M059J (cell line): ENCODE results near the gene RABL6. TPM values are rescaled to one million over a fixed set of nuclear protein-coding genes. Genes with fewer than 3 reads are reported as not detected.
"Not testable (repeated sequence)": the region's sequence is repeated elsewhere in the genome, so short reads cannot be mapped to it uniquely, and the experiment has no call there.

Experiments
- DNase-seq: peaks from one replicate; pipeline ENCODE4 v3.0.0-alpha.2; 2012; ENCODE audit warnings: low read depth
- total RNA-seq: library from RNA; depleted of rRNA; stranded (reverse); fragments of >200 nt; shearing (Covaris generic); gene quantifications from 2 replicates; pipeline ENCODE4 v1.2.3, GENCODE V29; 2014; rRNA removed

The RABL6 gene, protein sequence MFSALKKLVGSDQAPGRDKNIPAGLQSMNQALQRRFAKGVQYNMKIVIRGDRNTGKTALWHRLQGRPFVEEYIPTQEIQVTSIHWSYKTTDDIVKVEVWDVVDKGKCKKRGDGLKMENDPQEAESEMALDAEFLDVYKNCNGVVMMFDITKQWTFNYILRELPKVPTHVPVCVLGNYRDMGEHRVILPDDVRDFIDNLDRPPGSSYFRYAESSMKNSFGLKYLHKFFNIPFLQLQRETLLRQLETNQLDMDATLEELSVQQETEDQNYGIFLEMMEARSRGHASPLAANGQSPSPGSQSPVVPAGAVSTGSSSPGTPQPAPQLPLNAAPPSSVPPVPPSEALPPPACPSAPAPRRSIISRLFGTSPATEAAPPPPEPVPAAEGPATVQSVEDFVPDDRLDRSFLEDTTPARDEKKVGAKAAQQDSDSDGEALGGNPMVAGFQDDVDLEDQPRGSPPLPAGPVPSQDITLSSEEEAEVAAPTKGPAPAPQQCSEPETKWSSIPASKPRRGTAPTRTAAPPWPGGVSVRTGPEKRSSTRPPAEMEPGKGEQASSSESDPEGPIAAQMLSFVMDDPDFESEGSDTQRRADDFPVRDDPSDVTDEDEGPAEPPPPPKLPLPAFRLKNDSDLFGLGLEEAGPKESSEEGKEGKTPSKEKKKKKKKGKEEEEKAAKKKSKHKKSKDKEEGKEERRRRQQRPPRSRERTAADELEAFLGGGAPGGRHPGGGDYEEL
- 55.9 and 75.4 TPM in 2 replicates for total RNA-seq

DNA sequence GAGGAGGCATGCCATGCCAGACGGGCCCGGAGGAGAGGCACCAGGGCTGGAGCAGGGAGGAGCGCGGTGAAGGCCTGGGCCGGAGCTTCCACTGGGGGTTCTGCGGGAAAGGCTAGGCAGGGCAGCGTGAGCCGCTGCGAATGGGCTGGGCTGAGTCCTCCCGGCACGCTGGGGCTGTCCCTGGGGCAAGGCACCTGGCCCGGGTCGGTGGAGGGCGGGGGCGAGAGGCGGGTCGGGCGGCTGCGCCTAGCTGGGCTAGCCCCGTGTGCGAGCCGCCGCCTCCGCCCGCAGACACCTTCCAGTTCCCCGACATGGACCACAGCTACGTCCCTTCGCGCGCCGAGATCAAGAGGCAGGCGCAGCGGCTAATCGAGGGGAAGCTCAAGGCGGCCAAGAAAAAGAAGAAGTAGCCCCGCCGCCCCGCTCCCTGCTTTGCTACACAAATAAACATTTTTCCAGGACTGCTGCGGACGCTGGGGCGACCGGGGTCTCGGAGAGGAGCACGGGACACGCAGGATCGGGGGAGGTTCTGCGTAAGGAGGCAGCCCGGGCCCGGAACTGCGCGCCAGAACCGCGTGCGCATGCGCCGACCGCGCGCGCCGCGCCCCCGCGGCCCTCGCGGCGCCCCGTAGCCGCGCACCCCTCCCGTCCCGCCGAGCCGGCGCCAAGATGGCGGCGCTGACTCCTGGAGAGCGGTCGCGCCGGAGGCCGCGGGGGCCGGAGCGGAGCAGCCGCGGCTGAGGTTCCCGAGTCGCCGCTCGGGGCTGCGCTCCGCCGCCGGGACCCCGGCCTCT, at the start of gene RABL6:
RABL6 (plus strand) TSS at position 668 of the 794 bp plus-strand sequence. CDS start 249 bp downstream, outside the sequence.
- DNase-seq = peak; percentile 70

DNA sequence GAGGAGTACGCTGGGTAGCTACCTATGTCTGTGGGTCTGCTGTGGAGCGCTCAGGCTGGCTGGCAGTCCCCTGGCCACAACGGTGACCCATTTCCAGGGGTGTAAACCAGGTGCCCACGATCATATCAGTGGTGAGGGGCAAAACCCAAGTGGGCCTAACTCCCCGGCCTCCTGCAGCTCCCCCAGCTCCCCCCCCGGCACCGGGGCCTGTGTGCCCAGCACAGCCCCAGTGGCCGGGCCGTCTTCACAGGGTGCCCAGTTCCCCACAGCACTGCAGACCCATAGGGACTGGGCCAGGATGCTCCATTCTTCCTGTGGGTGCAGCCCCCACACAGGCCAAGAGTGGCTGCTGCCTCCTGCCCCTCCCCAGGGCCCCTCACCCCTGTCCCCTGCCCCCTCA, 48.7 kb upstream of the RABL6 start:
- no peak for DNase-seq

DNA sequence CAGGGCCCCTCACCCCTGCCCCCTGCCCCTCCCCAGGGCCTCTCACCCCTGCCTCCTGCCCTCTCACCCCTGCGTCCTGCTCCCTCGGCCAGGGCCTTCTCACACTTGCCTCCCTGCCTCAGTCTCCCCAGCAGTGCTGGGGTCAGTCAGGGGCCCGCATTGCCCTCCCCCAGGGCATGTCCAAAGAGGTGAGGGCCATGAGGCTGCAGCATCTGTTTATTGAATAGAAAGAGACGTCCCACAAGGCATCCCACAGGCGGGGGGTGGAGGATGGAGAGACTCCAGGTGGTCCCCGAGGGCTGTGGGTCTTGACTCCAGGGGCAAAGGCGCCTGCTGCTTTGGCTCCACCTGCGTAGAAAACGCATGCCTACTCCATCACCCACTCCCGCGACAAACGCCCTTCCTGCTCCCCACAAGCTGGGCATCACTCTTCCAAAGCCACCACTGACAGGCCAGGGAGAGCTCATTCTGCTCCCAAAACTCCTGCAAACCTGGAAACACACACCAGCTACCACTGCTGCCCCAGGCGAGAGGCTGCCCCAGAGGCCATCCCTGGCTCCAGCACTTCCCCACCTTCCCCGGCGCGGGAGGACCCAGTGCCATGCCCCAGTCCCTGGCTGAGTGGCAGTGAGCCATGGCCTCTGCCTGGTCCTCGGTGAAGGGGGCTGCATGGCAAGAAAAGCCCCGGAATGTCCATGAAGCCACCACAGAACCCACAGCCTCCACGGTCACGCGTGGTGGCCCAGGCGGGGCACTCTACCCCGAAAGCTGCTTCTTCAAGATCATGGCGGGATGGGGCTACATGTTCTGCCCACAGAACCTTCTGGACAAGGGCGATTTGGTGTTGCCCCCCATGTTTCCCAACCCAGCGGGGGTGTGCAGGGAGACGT, 48.1 kb upstream of the RABL6 start:
- DNase-seq = no peak

DNA sequence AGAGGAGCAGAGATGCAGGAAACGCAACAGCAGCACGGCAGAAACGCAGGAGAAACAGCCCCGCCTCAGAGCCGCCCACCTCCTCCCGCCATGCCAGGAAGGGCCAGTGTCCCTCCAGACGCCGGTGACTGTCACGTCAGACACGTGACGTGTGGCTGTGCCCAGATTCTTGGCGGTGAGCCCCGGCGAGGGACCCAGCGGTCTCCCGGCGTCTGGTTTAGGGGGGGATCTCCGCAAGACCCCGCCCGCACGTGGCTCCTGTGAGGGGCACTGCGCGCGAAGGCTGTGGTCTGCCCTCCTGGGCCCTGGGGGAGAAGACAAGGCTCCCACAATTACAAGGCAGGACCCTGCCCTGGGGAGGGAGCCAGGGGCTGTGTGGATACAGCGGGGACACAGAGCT, 47.3 kb upstream of the RABL6 start:
- no peak for DNase-seq

DNA sequence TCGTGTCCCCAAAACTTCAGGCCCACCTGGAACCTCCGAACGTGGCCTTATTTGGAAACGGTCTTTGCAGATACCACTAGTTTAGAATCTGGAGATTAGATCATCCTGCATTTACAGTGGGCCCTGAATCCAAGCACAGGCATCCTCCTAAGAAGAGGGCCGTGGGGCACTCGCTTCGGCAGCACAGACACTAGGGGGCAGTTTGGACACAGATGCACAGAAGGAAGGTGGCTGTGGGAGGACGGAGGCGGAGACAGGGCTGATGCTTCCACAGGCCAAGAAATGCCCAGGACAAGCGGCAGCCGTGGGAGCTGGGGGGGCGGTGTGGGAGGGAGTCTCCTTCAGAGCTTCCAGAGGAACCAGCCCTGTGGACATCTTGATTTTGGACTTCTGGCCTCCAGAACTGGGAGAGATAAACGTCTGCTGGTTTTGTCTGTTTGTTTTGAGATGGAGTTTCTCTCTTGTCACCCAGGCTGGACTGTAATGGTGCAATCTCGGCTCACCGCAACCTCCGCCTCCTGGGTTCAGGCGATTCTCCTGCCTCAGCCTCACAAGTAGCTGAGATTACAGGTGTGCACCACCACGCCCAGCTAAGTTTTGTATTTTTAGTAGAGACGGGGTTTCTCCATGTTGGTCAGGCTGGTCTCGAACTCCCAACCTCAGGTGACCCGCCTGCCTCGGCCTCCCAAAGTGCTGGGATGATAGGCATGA, 46.8 kb upstream of the RABL6 start:
- peak; percentile 69 for DNase-seq

DNA sequence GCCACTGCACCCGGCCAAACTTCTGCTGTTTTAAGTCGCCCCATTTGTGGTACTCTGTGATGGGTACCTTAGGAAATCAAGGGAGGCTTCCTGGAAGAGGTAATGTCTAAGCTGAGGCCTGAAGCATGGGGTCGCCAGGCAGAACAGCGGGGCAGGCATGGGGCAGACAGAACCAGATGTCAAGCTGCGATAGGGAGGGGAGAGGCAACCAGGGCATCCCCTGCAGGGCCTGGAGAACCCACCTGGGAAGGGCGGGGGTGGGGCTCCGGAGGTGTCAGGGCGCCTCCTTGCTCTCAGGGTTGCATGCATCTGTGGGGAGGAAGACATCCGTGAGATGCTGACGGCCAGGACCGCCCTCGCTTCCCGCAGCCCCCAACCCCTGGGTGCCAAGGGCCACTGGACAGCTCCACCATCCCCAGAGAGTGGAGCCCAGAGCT, 46.2 kb upstream of the RABL6 start:
- DNase-seq = no peak

DNA sequence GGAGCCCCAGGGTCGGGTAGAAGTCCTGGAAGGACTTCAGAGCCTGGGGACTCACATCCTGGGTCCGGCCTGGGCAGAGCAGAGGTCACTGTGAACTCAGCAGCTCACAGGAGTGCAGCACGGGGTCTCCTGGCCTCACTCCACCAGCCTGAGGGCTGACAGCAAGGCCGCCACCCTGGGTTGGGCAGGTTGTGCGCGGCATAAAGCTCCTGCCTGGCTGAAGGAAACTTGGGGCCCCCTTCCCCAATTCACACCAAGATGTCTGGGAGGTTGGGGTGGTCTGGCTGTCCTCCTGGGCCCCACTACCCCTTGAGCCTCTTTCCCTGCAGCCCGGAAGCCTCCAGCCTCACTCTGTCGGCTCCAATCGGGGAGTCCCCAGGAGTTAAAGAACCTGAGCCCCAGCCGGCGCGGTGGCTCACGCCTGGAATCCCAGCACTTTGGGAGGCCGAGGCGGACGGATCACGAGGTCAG, 45.5 kb upstream of the RABL6 start:
- no peak for DNase-seq

DNA sequence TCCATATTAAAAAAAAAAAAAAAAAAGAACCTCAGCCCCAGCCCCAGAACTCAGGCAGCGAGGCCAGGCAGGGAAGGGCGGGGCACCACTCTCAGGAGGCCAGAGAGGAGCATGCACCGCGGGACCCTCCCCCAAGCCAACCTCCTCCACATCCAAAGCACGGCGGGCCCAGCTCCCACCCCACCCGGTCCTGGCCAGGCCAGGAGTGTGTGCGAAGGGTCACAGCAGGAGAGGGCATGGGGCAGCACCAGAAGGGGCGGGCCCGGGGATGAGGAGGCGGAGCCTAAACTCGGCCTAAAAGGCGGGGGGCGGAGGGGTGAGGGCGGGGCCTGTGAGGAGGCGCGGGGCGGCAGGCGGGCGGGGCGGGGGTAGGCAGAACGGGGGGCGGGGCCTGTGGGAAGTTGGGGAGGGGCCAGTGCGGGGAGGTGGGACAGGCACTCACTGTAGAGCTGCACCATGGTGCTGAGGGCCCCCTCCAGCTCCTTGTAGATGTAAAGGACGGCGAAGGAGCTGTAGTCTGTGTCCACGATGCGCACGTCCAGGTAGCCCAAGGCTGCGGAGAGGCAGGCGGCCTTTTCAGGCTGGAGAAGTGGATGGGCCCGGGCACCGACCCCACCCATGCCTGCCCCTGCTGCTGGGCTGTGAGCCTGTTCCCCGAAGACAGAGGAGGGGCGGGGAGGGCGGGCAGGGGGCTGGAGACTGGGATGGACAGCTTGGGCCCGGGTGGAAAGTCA, 44.7 kb upstream of the RABL6 start:
- no peak for DNase-seq

DNA sequence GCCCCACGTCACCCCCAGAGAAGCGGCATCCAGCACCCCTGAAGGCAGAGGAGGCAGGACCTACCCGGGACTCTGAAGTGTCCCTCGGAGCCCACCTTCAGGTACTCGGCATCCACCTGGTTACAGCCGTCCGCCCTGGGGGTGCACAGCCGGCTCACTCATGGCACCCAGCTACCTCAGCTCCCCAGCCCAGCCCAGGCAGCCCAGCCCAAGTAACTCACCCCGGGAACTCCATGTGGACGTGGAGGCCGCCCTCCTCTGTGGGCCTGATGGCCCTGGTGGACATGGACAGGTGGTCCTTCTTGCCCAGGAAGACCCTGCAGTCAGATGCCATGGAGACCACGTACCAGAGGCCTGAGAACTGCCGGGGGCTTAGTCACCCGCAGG, 44.1 kb upstream of the RABL6 start:
- DNase-seq = no peak

DNA sequence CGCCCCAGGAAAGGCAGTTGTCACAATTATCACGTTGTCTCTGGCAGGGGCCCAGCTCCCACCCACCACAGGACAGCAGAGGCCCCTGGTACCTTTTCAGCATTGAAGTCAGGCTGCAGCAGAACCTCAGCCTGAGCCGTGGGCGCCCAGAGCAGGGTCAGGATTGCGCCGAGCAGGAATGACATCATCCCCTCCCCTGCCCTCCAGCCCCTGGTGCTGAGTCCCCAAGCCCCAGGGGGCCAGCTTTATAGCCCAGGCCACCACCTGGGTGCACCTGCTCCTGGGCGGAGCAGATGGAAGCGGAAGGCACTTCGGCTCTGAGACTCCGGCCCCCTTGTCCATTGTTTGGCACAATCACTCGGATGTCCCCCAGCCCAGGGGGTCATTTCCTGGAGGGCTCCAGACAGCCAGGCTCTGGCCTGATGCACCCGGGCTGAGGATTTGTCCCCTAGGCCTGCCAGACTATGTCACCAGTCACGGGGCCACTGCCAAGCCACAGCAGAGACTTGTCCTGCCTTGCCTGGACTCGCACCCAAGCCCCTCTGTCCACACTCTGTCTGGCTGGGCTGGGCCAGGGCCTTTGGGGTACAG, 43.4 kb upstream of the RABL6 start, which contains the start of gene LCN15:
LCN15 (minus strand) TSS at position 218 of the 591 bp plus-strand sequence; CDS start at position 188, 30 bp downstream.
- no peak for DNase-seq

DNA sequence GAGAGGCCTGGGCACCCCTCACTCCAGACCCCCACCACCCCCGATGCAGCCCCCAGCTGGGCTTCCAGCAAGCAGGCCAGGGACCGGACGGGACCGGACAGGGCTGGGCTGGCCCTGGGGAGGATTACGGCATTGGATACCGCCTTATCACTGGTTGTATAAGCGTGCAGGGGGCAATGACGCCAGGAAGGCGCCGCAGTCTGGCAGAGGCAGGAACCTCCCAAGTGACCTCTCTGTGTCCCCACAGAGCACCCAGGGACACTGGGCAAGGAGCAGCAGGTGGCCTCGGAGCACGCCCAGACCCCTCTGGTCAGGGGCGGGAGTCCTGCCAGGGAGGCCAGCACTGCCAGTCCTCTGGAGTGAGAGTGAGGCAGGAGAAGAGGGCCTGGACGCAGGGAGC, 42.7 kb upstream of the RABL6 start:
- no peak for DNase-seq

DNA sequence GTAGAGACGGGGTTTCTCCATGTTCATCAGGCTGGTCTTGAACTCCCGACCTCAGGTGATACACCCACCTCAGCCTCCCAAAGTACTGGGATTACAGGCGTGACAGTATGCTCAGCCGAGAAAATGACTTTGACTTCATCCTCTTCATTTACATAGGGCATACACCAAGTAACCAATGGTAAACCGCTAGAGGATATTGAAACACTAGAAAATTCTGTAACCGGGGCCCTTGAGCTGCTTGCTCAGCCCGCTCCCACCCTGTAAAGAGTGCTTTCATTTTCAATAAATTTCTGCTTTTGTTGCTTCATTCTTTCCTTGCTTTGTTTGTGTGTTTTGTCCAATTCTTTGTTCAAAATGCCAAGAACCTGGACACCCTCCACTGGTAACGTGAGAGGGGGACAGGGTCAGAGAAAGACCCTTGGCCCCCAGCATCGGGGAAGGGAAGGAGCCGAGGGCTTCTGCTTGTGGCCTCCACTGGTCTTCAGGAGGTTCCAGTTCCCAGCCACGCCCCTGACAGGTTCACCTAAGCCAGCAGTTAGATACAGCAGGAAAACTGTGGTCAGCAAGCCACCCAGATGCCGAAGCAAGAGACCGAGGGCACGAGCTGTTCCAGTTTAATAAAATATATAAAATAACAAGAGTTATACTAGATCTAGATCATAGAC, 41.9 kb upstream of the RABL6 start:
- not testable (repeated sequence) for DNase-seq

DNA sequence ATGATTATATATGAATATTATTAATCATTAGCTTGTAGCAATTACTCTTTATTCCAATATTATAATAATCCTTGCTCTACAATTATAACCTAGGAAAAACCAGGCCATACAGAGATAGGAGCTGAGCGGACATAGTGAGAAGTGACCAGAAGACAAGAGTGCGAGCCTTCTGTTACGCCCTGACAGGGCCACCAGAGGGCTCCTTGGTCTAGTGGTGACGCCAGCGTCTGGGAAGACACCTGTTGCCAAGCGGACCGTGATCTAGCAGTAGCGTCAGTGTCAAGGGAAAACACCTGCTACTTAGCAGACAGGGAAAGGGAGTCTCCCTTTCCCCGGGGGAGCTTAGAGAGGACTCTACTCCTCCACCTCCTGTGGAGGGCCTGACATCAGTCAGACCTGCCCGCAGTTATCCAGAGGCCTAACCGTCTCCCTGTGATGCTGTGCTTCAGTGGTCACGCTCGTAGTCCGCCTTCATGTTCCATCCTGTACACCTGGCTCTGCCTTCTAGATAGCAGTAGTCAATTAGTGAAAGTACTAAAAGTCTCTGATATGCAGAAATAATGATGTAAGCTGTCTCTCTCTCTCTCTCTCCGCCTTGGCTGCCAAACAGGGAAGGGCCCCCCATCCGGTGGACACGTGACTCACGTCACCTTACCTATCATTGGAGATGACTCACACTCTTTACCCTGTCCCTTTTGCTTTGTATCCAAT, 41.2 kb upstream of the RABL6 start:
- peak; percentile 59 for DNase-seq

DNA sequence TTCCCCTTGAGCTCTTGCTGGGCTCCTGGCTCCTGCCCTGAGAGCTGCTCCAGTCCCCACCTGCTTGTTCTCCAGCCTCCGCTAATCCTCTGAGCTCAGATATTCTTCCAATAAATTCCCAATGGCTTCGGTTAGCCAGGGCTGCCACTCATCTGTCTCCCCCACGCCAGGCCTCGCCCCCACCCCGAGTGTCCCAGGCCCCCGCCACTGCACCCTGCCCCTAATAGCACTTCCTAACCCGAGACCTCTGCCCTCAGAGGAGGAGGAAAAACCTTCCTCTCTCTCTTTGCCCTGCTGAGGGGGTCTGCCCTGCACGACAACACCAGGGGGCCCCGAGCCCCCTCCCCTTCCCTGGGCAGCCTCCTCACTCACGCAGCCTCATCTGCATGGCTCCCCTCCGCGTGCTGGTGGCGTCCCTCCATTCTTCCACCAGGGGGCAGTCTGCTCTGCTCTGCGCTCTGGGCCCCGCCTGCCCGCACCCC, 38.0 kb upstream of the RABL6 start:
- no peak for DNase-seq

DNA sequence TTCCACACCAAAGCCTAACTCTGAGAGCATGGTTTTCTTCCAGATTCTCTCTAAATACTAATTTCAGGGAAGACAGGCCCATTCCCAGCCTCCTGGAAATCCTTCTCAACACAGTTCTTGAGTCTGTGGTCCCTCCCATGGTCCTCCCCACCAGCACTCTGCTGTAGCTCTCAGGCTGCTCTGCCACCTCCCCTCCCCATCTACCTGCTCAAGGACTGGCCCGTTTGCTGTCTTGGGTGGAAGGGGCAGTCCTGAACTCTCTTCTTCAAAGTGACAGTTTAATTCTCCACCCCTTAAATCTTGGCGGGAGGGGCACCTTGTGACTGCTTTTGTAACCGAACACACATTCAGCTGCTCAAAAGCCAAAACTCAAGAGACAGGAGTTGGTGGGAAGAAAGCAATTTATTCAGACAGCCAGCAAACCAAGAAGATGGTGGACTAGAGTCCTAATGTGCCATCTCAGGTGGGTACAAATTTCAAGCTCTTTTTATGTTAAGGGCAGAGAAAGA, 35.8 kb upstream of the RABL6 start:
- DNase-seq = no peak

DNA sequence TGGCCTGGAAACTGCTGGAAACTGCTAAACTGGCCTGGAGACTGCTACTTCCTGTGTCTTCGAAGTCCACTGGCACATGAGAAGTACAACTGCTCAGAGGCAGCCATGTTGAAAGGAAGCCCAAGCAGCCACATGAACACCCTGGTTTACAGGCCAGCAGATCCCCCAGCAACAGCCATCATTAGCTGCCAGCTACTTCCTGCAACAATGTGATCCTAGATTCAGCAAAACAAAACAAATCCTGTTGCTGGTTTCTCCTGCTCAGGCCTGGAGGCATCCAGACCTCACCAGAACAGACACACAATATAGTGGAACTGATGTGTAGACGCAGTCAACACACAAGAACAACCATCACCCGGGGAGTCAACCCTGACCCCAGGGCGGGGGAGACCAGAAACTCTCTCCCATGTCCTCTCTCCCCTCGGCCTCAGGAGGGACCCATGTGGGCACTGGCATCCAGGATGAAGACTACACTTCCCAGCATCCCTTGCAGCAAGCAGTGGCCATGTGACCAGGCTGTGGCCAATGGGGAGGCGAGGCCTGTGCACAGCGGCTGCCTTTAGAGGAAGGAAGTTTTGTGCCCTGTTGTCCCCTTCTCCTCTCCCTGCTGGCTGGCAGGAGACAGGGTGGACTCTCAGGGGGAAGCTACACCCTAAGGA, 34.2 kb upstream of the RABL6 start:
- no peak for DNase-seq

DNA sequence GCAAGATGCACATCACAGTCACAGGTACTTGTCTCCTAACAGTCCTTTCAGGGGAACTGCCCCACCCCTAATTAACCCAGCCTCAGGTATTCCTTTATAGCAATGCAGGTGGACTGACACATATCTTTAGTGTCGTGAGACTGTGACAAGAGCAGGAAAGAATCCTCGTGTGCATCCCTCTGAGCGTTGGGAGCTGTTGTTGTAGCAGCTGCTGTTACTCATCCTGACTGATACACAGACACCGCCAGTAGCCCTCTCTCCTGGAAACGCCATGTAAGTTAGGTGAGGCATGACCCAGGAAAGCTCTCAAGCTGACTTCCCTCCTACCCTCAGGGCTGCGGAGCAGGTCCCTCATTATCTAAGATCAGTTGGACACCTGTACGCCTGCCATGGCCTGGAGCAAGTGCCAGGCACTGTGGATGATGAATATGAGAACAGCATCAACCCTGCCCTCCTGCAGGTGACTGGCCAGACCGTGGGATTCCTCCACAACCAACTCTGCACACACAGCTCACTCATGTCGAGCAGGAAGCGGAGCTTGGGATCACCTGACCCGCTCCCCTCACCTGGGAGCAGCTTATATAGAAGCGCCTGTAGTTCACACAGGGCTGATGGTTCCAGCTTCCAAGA, 33.2 kb upstream of the RABL6 start:
- DNase-seq = no peak
